ENCODE data around the gene PPP1R3C.

PPP1R3C gene

DNA sequence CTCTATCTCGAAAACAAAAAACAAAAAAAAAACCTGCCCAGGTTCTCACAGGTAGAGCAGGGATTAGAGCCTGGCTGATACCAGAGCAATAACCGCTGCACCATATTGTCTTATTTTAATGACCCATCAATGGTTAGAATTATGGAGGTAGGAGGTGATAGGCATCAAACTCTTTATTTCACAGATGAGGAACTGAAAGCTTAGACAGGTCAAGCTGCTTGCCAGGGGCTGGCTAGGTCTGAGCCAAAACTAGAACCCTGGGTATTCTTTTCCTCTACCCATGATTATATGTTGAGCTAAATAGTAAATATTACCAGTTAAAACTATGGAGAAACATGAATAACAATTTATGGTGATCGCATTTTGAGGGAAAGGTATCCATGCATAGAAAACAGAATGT is 2.0 kb upstream of the PPP1R3C start:
- Histone ChIP-seq H3K27ac (ENCODE audit: extremely low read depth, low read depth, low read length) (no peak overlapping the region), H3K9me3 (ENCODE audit: control insufficient read depth, insufficient read depth, low read depth, low read length) (no peaks in the 10 kb centered on the region), H3K36me3 (ENCODE audit: control insufficient read depth in 2 of 2, insufficient read depth in 1 of 2, low read length in 2 of 2) (no peaks in the 10 kb centered on the region), H3K4me3 (ENCODE audit: low read depth, low read length) (no peak overlapping the region), H3K4me1 (ENCODE audit: control insufficient read depth, insufficient read depth, low read length) (no peaks in the 10 kb centered on the region)
- POLR2A ChIA-PET = no interaction called here
- CTCF ChIA-PET = interaction anchor here (0.6 to 3.8 kb wide), 47 partner anchors 7 to 755 kb away, joined by 3 to 50 read pairs (median 4); no protein-coding TSS in a partner anchor
- TF ChIP-seq RBAK (tag by site-specific recombination; IDR thresholded peaks at IDR 0.05) = no peak
- TF ChIP-seq, protein P1, sequence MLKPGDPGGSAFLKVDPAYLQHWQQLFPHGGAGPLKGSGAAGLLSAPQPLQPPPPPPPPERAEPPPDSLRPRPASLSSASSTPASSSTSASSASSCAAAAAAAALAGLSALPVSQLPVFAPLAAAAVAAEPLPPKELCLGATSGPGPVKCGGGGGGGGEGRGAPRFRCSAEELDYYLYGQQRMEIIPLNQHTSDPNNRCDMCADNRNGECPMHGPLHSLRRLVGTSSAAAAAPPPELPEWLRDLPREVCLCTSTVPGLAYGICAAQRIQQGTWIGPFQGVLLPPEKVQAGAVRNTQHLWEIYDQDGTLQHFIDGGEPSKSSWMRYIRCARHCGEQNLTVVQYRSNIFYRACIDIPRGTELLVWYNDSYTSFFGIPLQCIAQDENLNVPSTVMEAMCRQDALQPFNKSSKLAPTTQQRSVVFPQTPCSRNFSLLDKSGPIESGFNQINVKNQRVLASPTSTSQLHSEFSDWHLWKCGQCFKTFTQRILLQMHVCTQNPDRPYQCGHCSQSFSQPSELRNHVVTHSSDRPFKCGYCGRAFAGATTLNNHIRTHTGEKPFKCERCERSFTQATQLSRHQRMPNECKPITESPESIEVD (tag by site-specific recombination; IDR thresholded peaks at IDR 0.05) = no peak
- TF ChIP-seq, protein P2, sequence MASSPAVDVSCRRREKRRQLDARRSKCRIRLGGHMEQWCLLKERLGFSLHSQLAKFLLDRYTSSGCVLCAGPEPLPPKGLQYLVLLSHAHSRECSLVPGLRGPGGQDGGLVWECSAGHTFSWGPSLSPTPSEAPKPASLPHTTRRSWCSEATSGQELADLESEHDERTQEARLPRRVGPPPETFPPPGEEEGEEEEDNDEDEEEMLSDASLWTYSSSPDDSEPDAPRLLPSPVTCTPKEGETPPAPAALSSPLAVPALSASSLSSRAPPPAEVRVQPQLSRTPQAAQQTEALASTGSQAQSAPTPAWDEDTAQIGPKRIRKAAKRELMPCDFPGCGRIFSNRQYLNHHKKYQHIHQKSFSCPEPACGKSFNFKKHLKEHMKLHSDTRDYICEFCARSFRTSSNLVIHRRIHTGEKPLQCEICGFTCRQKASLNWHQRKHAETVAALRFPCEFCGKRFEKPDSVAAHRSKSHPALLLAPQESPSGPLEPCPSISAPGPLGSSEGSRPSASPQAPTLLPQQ (tag by site-specific recombination; IDR thresholded peaks at IDR 0.05) = no peak
- TF ChIP-seq, protein P3, sequence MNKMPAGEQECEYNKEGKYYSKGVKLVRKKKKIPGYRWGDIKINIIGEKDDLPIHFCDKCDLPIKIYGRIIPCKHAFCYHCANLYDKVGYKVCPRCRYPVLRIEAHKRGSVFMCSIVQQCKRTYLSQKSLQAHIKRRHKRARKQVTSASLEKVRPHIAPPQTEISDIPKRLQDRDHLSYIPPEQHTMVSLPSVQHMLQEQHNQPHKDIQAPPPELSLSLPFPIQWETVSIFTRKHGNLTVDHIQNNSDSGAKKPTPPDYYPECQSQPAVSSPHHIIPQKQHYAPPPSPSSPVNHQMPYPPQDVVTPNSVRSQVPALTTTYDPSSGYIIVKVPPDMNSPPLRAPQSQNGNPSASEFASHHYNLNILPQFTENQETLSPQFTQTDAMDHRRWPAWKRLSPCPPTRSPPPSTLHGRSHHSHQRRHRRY (tag by site-specific recombination; IDR thresholded peaks at IDR 0.05) = no peak
- no peak for TF ChIP-seq ZNF670 (tag by site-specific recombination; IDR thresholded peaks at IDR 0.05; ENCODE audit: low read depth)
- no peak for TF ChIP-seq ZBTB20 (tag by site-specific recombination; IDR thresholded peaks at IDR 0.05)
- TF ChIP-seq, protein P4, sequence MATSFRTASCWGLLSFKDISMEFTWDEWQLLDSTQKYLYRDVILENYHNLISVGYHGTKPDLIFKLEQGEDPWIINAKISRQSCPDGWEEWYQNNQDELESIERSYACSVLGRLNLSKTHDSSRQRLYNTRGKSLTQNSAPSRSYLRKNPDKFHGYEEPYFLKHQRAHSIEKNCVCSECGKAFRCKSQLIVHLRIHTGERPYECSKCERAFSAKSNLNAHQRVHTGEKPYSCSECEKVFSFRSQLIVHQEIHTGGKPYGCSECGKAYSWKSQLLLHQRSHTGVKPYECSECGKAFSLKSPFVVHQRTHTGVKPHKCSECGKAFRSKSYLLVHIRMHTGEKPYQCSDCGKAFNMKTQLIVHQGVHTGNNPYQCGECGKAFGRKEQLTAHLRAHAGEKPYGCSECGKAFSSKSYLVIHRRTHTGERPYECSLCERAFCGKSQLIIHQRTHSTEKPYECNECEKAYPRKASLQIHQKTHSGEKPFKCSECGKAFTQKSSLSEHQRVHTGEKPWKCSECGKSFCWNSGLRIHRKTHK (tag by site-specific recombination; IDR thresholded peaks at IDR 0.05) = no peak
- TF ChIP-seq ZBTB17 (tag by site-specific recombination; IDR thresholded peaks at IDR 0.05) = no peak
- TF ChIP-seq ZFP41 (tag by site-specific recombination; IDR thresholded peaks at IDR 0.05; ENCODE audit: borderline replicate concordance) = no peak
- TF ChIP-seq ZNF341 (tag by site-specific recombination; IDR thresholded peaks at IDR 0.05; ENCODE audit: low read depth) = no peak
- TF ChIP-seq, protein P5, sequence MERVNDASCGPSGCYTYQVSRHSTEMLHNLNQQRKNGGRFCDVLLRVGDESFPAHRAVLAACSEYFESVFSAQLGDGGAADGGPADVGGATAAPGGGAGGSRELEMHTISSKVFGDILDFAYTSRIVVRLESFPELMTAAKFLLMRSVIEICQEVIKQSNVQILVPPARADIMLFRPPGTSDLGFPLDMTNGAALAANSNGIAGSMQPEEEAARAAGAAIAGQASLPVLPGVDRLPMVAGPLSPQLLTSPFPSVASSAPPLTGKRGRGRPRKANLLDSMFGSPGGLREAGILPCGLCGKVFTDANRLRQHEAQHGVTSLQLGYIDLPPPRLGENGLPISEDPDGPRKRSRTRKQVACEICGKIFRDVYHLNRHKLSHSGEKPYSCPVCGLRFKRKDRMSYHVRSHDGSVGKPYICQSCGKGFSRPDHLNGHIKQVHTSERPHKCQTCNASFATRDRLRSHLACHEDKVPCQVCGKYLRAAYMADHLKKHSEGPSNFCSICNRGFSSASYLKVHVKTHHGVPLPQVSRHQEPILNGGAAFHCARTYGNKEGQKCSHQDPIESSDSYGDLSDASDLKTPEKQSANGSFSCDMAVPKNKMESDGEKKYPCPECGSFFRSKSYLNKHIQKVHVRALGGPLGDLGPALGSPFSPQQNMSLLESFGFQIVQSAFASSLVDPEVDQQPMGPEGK (tag by site-specific recombination; IDR thresholded peaks at IDR 0.05) = no peak

DNA sequence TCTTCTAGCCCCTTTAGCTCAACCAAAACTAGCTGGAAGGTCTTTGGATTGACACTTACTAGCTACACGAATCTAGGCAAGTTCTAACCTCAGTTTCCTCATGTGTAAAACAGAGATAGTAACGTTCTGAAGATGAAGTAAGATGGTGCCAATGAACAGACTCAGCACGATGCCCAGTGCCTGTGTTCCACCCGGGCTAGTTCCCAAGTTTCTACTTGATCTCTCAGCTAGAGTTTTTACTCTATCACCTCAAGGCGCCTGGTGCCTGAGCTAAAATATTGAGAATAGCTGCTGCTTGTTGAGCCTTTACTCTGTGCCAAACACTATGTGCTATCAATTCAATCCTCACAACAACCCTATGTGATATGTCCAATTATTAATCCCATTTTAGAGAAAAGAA is 1.4 kb upstream of the PPP1R3C start:
- CTCF ChIA-PET = interaction anchor here (0.6 to 3.8 kb wide), 23 partner anchors 8 to 754 kb away, joined by 3 to 50 read pairs (median 4); no protein-coding TSS in a partner anchor
- TF ChIP-seq, protein P6, sequence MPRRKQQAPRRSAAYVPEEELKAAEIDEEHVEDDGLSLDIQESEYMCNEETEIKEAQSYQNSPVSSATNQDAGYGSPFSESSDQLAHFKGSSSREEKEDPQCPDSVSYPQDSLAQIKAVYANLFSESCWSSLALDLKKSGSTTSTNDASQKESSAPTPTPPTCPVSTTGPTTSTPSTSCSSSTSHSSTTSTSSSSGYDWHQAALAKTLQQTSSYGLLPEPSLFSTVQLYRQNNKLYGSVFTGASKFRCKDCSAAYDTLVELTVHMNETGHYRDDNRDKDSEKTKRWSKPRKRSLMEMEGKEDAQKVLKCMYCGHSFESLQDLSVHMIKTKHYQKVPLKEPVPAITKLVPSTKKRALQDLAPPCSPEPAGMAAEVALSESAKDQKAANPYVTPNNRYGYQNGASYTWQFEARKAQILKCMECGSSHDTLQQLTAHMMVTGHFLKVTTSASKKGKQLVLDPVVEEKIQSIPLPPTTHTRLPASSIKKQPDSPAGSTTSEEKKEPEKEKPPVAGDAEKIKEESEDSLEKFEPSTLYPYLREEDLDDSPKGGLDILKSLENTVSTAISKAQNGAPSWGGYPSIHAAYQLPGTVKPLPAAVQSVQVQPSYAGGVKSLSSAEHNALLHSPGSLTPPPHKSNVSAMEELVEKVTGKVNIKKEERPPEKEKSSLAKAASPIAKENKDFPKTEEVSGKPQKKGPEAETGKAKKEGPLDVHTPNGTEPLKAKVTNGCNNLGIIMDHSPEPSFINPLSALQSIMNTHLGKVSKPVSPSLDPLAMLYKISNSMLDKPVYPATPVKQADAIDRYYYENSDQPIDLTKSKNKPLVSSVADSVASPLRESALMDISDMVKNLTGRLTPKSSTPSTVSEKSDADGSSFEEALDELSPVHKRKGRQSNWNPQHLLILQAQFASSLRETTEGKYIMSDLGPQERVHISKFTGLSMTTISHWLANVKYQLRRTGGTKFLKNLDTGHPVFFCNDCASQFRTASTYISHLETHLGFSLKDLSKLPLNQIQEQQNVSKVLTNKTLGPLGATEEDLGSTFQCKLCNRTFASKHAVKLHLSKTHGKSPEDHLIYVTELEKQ (tag by site-specific recombination; IDR thresholded peaks at IDR 0.05; ENCODE audit: borderline replicate concordance) = no peak
- TF ChIP-seq ZNF266 (tag by site-specific recombination; IDR thresholded peaks at IDR 0.05; ENCODE audit: low read depth) = no peak
- TF ChIP-seq ZNF549 (tag by site-specific recombination; IDR thresholded peaks at IDR 0.05) = no peak
- no peak for TF ChIP-seq SP3 (tag by site-specific recombination; IDR thresholded peaks at IDR 0.05)
- no peak for TF ChIP-seq KLF9 (tag by site-specific recombination; IDR thresholded peaks at IDR 0.05; ENCODE audit: low read depth)
- TF ChIP-seq ZNF677 (tag by site-specific recombination; IDR thresholded peaks at IDR 0.05) = no peak
- no peaks in the 10 kb centered on the region for H3K36me3 ChIP-seq (ENCODE audit: control insufficient read depth in 2 of 2, insufficient read depth in 1 of 2, low read length in 2 of 2)
- no peaks in the 10 kb centered on the region for H3K9me3 ChIP-seq (ENCODE audit: control insufficient read depth, insufficient read depth, low read depth, low read length)
- no peaks in the 10 kb centered on the region for H3K4me1 ChIP-seq (ENCODE audit: control insufficient read depth, insufficient read depth, low read length)
- POLR2A ChIA-PET = interaction anchor here (1.2 kb wide), 1 partner anchor 21 kb away, joined by 3 read pairs; no protein-coding TSS in a partner anchor
- H3K4me3 ChIP-seq (ENCODE audit: low read depth, low read length) = no peak overlapping the region
- H3K27ac ChIP-seq (ENCODE audit: extremely low read depth, low read depth, low read length) = no peak overlapping the region
